HG02610 (cell line): ENCODE results near the gene CXCR2.
"Not testable (repeated sequence)": the region's sequence is repeated elsewhere in the genome, so short reads cannot be mapped to it uniquely, and the experiment has no call there.

ENCODE experiments used
- ATAC-seq: cut with Tn5 transposase; IDR thresholded peaks from one replicate; pipeline ENCODE4 v1.9.1; 2021; ENCODE audit warnings: mild to moderate bottlenecking, moderate library complexity; ENCODE audit not compliant: unreplicated experiment

The CXCR2 gene

GRCh38 chr2:218129458-218130135 lies 3.8 kb downstream of the CXCR2 start:
- no peak for ATAC-seq

GRCh38 chr2:218130377-218130776 lies 4.5 kb downstream of the CXCR2 start:
- ATAC-seq: no peak

DNA sequence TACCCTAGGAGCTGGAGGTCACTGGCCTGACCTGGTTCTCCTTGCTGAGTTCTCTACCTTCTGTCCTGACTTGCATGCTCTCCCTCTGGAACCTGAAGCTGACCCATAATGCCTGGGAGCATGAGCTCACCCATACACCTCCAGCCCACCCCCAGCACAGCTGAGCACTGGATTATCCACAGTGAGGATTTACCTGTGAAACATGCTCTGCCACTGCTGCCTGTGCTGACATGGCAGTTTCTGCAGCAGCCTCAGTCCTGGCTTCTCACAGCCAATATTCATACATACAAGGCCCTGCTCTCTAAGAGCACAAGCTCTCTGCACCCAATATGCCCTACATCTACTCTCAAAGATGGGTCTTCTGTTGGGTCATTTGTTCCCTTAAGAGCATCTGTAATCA lies 5.0 kb downstream of the CXCR2 start:
- ATAC-seq: no peak

DNA sequence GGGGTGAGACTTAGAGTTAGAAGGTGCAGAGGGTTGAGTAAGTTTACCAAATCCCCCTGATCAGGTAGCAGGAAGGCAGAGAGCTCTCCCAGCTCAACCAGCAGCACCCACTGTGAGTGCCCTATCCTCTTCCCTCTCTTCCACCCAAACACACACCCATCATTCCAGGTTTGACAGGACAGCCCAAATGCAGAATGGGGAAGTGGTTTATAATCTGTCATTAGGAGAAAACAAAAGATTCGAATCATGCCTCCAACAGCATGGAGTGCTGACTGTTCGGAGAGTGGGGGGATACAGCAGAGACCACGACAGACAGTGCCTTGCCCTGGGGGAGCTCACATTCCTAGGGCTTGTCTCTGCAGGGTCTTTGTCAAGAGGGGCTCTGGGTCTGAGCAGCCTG lies 11.7 kb downstream of the CXCR2 start:
- ATAC-seq: no peak

- ATAC-seq: no peak
Observed at GRCh38 chr2:218138047-218138446, 12.2 kb downstream of the CXCR2 start.

DNA sequence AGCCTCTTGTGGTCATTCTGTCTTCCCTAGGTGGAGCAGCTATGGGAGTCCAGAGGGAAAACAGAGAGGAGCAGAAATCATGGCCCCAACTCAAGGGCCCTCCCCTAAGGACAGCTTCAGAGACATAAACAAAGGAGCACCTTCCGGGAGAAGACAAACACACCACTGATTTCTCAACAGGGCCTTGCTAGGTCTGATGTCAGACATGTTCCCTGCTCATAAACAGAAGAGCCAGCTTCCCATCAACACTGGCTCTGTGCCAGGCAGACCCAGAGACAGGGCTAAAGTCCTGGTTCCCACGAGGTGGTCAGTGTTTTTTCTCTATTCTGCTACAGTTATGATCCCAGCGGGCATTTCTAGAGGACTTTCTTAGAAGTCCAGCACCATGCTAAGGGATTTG lies 19.3 kb downstream of the CXCR2 start:
- ATAC-seq: no peak

- no peak for ATAC-seq
Observed at GRCh38 chr2:218146056-218146455, 20.2 kb downstream of the CXCR2 start.

- no peak for ATAC-seq
Observed at GRCh38 chr2:218149098-218149497, 23.3 kb downstream of the CXCR2 start.

DNA sequence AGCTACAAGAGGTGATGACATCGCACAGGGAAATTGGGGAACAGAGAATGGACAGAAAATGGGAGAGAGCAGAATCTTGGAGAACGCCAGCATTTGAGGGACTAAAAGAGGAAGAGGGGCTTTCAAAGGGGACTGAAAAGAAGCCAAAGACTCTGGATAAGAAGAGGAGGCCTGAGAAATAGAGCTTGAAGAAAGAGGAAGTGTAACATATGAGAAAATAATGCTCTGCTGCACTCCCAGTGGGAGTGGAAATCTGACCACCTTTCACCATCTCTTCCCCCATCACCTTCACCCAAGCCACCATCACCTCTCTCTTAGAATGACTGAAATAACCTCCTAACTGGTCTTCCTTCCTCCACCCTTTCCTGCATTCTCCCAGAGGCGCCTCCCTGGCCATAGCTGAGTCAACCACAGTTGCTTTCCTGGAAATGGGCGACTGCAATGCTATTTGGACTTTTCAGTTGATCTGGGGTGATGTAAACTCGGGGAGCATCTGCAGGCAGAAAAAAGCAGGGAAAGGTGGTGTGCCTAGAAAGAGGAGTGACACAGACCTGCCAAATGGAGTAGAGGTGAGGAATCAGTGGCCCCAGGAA lies 24.1 kb downstream of the CXCR2 start:
- ATAC-seq: no peak

GRCh38 chr2:218152172-218152571 lies 26.3 kb downstream of the CXCR2 start:
- ATAC-seq: no peak

- no peak for ATAC-seq
Observed at GRCh38 chr2:218152777-218153176, 26.9 kb downstream of the CXCR2 start.

GRCh38 chr2:218155953-218156479 lies 30.2 kb downstream of the CXCR2 start:
- no peak for ATAC-seq

- ATAC-seq: no peak
Observed at GRCh38 chr2:218161644-218162043, 35.8 kb downstream of the CXCR2 start.

GRCh38 chr2:218162814-218163213 lies 37.0 kb downstream of the CXCR2 start:
- no peak for ATAC-seq

DNA sequence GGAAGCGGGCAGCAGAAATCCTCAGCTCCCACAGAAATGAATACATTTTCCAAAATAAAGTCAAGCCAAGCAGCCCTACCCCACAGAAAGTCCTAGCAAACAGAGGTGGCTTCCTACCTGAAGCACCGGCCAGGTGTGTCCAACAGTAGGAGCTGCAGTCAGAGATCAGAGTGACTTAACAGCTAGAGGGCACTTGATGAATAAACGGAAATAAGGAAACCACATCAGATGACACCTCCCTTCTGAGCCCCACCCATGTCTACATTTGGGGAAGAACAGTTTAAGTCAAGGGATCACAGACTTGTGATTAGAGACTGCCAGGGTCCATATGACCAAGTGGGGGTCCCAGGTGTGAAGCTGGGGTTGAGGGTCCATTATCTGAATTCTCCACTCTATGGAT lies 41.0 kb downstream of the CXCR2 start, which contains the start of gene CXCR1:
Gene CXCR1, minus strand, starts transcription at position 172 of the 400 bp plus-strand sequence. CDS start 1,751 bp downstream, outside the sequence.
- ATAC-seq: no peak

DNA sequence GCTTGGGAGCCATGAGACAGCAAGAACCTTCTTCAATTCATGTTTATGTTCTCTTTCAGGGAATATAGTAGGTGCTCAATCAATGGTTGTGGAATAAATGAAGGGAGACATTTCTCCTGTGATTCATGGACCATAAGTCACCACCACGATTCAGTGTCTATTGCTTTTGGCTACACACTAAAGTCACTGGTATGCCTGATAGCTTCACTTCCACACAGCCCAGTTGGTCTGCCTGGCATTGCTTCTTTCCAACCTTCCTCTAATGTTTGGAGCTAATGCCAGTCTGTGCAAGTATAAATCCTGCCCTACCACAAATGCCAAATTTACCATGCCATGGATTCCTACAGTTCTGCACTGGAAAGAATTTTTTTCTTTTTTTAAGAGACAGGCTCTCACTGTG lies 42.2 kb downstream of the CXCR2 start:
- ATAC-seq: no peak

- ATAC-seq: peak; percentile 59
Observed at GRCh38 chr2:218168635-218169462, 43.0 kb downstream of the CXCR2 start.

- ATAC-seq: no peak
Observed at GRCh38 chr2:218169757-218170546, 44.1 kb downstream of the CXCR2 start.

- ATAC-seq: not testable (repeated sequence)
Observed at GRCh38 chr2:218171744-218172143, 45.9 kb downstream of the CXCR2 start.

DNA sequence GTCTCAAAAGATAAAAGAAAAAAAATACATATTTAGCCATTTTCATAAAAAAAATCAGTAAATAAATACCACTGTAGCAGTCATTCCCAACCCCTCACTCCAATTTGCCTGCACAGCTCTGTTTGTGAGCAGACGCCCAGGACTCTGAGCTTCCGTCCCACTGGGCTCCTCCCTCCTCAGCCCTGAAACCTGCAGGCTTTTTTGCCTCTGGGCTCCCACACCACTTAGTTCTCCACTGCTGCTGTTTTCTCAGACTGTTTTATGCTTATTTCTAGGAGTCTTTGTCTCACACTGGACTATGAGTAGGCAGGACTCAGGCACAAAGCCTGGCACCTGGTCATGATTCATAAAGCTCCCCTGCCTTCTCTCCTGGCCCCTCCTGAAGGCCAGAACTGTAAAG lies 47.0 kb downstream of the CXCR2 start:
- ATAC-seq: no peak

DNA sequence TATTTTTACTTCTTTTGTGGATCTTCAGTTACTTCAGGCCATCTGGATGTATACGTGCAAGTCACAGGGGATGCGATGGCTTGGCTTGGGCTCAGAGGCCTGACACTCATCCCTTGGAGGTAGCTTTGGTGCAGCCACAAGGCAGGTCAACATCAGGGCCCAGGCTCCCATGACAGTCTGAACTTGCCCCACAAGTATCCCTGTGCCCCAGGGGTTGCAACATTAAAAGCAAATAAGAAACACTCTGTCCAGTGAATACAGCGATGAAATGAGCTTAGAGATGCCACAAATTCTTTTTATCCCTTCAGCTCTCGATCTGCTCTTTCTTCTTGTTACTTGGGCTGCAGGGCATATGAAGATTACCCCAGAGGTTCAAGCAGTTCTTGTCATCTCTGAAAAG lies 54.0 kb downstream of the CXCR2 start:
- no peak for ATAC-seq
